GM19372 (cell line): ENCODE data around the gene OLIG3.

Experiments
- ATAC-seq: cut with Tn5 transposase; IDR thresholded peaks from one replicate; pipeline ENCODE4 v1.9.1; 2021; ENCODE audit warnings: mild to moderate bottlenecking, low read depth, moderate library complexity; ENCODE audit not compliant: unreplicated experiment

The OLIG3 gene

DNA sequence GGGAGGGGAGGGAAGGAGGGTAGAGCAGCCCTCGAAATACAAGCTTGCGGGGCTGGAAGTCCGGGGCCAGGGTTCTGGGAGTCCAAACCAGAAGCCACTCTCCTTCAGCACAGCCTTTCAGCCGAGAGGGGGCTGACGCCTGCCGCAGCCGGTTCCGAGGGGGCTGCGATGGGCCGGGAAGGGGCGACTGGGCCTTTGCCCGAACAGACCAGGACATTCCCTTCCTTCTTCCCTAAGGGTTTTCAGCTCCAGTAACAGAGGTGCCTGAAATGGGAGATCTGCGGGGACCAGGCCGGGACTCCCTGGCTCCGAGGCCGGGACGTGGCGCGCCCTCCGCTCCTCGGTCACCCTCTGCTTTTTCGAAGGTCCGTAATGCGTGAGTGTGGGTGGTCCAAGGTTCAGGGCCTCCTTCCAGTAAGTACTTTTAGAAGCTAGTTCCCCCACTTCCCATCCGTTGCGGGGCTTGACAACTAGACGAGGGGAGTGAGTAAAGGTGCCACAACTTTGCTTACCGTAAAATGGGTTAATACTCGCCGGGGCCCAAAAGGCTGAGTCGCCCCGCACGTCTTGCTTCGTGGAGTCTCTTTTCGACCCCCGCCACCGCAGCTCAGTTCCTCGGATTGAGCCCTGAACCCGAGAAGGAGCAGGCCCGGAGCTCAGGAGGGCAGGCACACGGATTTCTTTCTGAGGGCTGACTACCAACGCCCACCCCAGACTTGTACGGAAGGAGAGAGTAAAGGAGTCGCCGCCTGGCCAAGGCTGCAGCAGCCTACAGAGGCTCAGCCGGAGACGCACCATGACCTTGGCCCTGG, 2.9 kb upstream of the OLIG3 start:
- ATAC-seq, result no peak

DNA sequence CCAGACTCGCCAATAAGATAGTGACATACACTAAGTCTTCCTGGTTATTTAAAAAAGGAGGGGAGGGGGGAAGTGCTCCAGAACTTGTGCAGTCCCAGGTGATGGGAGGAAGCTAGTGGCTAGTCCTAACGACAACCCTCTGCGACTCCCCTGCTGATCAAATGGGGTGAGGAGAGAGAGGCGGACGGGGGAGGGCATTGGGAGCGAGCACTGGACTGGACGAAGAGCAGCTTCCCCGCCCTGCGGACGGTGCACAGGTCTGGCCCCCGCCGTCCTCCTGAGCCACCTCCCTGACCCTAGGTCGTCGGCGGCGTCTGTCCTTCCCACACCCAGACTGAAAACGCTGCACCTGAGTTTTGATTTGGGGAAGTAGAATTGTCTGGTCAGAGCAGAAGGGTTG, 2.2 kb upstream of the OLIG3 start:
- ATAC-seq, result no peak

DNA sequence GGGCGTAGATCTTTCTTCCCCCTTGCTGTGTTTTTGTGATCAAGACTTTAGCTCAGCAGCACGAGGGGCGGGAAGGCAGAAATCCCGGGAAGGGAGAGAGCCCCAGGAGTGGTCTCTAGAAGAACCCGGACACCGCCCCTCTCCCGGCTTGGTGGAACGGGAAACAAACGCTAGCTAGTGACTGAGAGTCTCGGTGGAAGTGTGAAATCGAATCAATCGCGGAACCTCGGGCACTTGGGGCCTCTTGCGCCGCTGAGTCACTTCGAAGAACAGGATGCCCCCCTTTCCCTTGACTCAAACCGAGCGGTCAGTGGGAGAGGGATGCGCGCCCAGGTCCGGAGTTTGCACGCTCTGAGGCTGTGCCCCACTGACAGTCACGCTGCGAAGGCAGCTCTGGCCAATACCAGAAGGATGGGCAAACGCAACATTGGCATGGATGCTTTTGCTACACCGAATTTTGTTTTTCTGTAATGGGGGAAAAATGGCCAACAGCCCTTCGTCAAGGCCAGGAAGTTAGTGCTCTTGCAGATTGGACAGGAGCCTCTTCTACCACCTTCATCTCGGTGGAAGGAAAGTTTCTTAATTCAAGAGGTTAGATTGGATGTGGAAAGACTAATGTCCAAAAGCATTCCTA, 1.6 kb upstream of the OLIG3 start:
- no peak for ATAC-seq

DNA sequence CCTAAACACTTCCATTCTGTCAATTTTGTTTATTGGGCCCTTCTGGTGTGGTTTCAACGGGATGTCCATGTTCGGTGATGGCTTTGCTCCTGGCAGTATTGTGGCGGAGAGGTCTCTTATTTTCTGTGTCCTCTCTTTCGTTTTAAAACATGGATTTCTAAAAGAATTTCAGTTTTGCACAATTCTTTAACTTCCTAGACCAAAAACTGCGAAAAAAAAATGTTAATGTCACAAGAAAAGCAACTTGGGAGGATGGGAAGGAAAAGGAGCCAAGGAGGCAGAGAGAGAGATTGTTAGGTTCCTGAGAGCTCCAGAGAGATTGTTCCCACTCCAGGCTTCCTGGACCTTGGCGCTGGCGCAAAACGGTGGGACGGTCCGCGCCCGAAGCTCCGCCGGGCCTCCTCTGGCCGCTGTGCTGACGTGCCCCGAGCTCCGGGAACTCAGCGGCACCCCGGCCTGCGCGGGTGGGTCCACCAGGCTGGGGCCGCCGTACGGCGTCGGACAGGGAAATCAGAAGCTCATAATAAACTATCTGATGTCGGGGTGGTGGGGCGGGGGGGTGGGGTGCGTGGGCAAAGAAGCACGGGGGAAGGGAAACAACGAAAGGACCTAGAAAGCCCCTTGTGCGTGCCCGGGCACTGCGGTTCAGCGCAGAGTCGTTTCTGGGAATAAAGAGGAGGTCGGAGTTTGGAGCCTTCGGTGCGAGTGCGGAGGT, 951 bp upstream of the OLIG3 start:
- no peak for ATAC-seq

DNA sequence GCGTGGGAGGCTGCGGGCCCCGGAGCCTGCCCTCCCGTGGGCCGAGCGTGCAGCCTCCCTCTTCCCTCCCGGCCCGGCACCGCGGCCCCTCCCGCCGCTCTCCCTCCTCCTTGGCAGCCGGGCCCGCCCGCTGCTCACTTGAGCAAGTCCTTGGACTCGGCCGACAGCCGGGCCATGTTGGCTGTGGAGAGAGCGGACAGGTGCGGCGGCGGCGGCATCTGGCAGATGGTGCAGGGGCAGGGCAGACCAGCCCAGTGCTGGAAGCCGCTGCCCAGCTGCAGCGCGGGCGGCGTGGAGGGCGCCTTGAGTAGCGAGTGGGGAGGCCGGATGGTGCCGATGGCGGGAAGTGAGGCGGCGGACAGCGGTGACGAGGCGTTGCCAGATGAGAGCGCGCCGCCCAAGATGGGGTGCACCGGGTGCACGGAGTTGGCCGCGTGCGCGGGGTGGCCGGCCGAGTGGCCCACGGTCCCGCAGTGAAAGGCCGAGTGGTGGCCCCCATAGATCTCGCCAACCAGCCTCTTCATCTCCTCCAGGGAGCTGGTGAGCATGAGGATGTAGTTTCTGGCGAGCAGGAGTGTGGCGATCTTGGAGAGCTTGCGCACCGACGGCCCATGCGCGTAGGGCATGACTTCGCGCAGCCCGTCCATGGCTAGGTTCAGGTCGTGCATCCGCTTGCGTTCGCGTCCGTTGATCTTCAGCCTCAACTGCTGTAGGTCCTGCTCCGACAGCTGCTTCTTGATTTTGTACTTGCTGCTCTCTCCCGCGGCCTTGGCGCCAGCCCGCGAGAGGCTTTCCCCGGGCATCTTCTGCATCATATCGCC, 766 bp downstream of the OLIG3 start:
- ATAC-seq, result no peak

DNA sequence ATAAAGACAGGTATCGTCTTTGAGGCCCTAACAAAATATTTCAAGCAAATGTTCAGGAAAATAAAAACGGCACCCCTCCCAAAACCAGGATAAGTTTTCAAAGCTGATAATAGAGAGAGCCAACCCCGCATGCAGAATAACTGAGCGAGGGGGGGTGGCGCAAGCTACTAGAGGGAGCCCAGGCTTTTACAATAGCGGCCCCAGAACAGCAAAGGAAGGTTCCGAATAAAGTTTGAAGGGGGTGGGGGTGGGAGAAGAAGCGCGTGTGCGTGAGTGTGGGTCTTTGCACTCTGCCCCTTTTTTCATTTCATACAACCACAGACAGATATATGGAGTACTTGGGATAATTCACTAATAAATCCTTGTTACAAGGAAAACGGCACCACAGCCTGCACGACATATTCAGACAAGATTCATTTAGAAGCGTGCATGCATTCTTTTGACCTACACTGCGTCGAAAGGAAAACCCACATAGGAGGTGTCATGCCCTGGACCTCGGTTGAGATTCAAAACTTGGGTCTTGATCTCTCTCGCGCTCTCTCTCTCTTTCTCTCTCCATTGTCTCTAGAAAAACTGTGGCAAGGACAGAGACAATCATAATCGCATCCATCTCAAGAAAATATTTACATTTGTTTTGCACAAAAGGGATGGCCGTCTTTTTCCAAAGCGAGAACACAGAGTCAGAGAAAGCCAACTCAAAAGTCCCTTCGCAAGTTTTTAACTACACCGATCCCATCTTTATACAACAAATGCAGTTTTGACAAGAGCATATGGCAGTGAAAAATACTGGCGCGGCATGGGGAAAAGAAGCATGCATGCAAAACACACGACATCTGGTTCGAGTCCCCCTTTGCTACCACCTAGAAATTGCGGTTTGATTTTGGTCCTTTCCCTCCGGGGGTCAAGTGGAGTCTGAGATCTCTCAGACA, 1.6 kb downstream of the OLIG3 start:
- no peak for ATAC-seq

DNA sequence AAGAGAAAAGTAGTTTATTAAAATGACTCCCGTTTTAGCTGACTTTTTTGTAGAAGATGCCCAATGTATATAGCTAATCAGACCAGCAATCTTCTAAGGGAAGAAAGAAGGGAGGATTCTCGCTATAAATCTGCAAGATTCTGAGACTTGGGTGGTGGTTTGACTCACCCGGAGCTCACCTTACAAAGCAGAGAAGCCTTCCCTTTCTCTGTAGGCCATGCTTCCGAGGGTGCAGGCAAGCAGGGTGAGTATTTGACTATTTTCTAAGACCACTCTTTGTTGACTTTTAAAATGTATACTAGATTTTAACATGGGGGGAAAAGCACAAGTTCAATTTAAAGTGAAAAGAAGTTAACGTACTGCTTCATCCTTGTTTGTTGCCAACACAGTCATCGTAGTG, 2.7 kb downstream of the OLIG3 start:
- ATAC-seq, result no peak

DNA sequence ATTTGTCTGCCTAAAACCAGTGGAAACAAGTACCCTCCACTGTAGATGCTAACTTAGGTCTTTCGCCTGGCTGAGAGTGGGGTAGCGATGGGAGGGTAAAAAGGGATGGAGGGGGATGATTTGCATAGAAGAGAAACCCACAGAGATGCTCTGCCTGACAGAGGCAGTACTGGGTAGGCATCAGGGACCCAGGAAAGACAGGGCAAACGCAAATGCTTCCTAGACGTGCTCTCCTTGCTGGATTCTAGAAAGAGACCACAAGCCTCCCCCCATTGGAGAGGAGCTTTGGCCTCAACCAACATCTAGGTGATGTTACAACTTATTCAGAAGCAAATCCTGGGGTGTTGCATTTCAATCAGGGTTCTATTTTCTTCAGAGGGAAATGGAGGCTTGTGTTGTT, 3.2 kb downstream of the OLIG3 start:
- no peak for ATAC-seq

DNA sequence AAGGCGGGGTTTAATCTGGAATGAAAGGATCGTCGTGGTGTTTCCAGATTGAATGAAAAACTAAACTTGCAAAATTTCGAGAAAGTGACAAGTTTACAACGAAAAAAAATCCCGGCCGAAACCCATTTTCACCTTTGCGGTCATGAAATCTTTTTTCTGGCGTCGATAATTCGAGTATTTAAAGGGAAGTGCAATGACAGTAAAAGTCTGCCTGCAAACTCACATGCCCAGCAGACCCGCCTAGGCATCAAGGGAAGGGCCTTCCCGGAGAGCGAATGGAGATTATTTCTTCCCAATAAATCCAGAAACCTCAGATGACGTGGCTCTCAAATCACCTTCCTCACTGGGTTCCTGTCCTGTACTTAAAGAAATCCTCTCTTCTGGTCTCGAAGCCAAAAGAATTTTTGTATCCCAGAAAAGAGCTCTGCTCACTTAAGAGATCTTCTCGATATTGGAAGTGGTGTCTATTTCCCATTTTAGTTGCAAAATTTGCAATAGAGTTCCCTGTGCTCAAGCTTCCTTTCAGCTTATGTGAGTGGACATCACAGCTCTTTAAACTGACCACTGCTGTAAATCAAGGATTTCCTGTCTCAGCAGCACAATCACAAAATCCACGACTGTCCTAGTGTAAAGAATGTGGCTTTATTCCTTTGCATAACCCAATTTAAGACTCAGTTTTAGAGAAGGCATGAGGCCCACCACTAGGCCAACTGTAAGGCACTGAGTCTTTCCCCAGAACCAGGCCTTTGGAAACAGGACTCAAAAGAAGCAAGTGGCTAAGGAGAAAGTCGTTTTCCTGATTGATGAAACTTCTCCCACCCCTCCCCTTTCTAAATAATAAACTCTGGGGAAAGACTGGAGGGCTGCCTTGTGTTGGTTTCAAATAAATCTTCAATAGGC, 3.9 kb downstream of the OLIG3 start:
- no peak for ATAC-seq

DNA sequence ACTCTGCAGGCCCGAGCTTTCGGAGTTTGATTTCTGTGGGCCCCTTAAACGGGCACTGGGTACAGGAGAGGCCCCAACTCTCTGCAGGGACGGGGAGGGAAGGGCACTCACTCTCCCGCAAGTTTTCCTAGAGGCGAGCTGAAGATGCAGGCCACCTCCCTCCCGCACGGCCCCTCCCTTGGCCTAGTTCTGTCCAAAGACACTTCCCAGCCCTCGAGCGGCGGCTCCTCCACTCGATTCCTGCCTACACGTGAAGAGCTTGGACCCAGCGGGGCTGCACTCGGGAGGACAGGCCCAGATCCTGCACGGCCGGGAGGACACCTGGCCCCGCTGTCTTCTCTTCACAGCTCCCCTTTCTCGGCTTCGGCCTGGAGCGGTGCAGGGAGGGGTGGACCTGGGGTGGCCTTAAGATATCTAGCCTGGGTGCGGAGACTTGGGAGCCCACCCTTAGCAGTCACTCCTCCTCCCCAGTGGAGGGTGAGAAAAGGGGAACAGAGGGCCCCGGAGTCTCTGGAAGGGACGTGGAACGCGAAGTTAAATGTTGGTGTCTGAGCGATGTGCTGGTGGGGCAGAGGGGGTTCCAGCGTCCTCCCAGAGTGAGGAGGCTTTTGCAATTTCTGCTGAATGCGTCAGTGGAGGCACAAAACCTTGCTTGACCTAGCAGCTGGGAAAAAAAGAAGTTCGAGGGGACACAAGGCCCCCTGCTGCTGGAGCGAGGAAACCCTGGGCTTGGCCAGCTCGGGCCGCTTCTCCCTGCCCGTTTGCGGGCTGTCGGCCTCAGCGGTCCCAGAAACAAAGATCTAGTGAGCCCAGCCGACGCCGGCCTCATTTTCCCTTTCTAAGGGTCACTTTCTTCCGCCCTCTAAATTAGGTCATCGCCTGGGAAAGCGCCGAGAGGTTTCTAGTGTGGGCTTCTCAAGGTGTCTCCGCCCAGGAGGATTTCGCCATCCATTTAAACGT, 4.9 kb downstream of the OLIG3 start:
- no peak for ATAC-seq

DNA sequence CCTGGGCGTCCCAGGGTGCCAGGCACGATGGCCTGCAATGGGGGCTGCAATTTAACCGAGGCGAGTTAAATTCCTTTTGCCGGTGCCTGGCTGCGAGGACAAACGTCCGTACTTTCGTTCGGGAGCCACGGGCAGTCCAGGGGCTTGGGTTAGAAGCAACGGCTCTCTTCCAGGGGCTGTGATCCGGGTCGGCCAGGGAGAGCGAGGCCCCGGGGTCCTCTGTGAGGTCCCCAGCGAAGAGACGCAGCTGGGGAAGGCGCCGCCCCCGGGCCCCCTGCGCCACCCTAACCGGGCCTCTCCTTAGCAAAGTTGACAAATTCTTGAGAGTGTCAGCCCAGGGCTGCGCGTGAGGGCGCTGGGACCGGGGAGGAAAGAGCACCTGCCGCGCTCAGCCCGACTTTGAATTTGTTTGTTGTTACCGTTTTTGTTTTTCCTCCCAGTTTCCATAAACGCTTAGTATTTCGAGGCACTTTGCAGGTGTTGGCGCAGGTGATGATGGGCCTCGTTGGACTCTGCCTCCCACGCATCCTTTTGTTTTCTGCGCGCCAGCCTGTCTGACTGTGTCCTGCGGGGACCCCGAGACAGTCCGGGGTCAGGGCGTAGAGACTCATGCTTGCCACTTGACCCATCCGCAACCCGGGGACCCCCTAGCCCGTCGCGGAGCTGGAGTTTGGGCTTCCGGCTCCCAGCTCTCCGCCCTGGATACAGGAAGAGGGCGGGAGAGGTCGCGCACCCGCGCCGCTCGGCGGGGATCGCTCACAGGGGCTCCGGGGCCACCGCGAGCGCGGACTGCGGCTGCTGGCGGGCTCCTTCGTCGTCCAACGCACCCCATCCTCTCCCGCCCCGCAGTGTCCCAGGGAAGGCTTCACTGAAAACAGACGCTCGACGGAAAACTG, 5.8 kb downstream of the OLIG3 start:
- no peak for ATAC-seq

DNA sequence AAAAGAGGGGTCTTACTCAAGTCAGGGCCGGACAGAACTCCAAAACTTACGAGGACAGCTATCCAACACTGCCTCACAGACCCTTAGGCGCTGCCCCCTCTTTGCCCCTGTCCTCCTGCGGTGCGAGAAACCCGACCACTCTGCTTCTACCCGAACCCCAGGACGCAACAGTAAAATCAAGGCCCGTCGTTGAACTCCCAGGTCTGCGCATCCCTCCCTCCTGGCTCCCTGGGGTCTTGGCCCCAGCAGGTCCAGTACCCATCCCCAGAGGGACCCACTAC, 6.4 kb downstream of the OLIG3 start:
- no peak for ATAC-seq

DNA sequence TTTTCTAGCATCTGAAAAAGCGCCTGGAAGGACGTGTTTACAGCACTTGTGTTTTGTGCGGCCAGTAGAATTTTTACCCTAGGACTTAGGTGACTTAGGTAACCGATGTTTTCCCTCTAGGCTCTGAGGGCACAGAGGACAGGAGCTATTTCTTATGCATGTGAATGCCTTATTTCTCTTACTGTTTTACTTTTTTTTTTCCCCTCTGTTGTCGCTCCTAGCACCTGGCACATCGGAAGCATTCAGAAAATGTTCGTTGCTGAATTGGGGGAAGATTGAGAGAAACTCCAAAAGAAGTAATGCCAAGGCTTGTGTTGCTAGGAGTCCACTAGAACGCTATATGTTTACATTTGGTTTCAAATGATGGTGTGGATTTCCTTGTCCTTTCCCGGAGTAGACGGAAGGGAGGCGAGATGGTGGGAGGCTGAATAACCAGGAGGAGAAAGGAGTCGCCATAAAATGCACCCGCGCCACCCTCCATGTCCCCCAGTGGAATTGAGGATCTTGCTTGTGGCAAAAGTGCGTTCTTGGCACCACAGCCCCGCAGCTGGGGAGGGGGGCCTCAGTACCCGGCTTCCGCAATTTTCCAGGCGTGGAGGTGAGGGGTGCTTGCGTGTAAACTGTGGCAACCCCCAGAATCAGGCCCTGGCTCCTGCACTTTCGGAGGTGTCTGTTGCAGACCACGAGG, 6.9 kb downstream of the OLIG3 start:
- no peak for ATAC-seq

DNA sequence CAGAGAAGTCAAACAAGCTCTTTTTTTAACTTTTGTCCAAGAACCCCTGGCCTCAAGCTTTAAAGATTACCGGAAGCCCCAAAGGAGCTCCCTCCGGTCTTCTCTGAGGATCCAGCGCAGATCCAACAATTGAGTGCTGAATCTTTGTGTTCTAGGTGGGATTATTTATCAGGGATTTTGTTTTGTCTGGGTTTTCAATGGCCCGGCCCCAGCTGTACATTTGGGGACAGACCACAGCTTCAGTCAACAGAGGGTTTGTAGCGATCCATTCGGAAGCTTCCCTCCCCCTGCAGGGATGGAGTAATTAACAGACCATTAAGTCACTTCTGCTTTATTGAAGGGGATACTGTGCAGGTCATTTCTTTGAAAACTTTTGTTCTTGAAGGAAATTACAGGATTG, 7.8 kb downstream of the OLIG3 start:
- ATAC-seq, result no peak

DNA sequence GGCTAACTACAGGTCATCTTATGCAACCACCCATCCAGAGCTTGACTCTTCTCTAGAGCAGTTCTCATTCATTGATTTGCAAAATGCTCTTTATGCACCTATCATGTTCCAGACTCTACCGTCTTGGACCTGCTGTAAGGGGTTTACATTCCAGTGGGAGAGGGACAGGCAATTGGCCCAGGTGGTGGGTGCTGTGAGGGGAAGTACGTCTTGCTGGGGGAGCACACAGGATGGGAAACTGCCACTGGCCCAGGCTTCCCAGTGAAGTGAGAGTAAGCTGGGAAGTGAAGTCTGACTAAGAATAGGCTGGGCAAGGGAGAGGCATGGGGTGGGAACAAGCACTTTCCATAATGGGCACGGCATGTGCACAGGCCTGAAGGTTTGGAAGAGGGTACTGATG, 13.8 kb downstream of the OLIG3 start:
- no peak for ATAC-seq

DNA sequence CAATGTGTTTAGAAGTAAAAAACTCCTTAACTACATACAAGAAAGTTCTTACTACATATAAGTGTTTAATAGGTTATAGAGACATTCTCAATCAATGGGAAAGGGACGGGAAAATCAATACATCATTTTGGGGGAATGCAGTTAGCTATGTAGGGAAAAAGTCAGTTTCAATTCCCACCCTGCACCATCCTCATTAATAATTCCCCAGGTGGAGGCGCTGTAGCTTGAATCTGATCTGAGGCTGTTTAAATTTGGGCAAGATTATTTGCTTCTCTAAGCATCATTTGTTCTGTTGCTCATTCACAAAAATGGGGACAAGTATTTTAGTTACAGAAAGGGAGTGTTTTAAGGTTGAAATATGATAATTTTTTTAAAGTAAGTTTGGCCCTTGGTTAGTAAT, 19.1 kb downstream of the OLIG3 start:
- no peak for ATAC-seq
